Measurements from ENCODE around the gene ENDOU.
"Not testable (repeated sequence)": the region's sequence is repeated elsewhere in the genome, so short reads cannot be mapped to it uniquely, and the experiment has no call there.

ENDOU gene

DNA sequence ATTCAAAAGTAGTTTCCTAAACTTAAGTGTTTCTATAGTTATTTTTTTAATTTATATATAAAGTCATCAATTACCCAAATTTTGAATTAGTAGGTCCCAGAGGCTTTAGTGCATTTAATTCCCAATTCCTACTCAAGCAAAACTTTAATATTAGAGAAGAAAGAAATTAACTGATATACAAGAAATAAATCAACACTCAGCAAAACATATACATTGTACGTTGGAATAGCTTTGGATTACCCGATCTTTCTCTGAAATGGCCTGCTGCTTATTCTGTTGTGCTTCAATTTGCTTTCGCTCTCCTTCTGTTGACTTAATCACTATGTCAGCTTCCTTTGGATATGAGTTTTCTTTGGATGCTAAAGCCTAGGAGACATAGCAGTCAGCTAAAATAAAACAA, 37.7 kb downstream of the ENDOU start:
- no peak for DNase-seq (ENCODE audit: low read depth in 2 of 2)

GRCh38 chr12:47686645-47687240, 38.5 kb downstream of the ENDOU start:
- DNase-seq (ENCODE audit: low read depth in 2 of 2): no peak

DNA sequence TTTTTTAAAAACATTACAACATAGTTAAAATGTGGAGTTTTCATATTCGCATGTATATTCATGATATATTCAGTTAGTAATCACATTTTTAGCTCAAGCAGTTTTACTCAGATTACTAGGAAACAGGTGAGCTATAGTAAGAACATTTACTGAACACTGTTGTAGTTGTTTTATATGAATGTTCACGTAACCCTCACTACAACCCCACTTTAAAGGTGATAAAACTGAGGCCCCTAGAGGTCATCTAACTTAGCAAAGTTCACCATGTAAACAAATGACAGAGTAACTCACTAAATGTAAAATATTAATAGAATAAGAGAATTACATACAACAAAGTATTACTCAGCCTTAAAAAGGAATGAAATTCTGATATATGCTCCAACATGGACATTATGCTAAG, 45.5 kb downstream of the ENDOU start:
- DNase-seq (ENCODE audit: low read depth in 2 of 2): no peak

GRCh38 chr12:47672068-47672467, 53.2 kb downstream of the ENDOU start:
- no peak for DNase-seq (ENCODE audit: low read depth in 2 of 2)

DNA sequence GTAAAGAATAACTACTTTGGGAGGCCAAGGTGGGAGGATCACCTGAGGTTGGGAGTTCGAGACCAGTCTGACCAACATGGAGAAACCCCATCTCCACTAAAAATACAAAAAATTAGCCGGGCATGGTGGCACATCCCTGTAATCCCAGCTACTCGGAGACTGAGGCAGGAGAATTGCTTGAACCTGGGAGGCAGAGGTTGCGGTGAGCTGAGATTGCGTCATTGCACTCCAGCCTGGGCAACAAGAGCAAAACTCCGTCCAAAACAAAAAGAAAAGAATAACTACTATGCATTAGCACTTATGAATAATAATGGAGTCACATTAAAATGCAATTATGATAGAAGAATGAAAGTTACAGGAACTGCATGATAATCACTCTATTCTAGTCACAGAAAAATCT, 57.4 kb downstream of the ENDOU start:
- DNase-seq (ENCODE audit: low read depth in 2 of 2): not testable (repeated sequence)

Data from stimulated activated CD4-positive, alpha-beta T cell treated with anti-CD3 and anti-CD28 coated beads, Interleukin-1b, Interleukin-23, amount 100 ng/mL, for 4 hours (primary cell).